Measurements from ENCODE around the gene EMP2. TPM values are rescaled to one million over a fixed set of nuclear protein-coding genes. Genes with fewer than 3 reads are reported as not detected.

The EMP2 gene
- polyA plus RNA-seq, 2 of the 4 experiments (the other 2 are of a cell fraction): 14.2 to 21.4 TPM

DNA sequence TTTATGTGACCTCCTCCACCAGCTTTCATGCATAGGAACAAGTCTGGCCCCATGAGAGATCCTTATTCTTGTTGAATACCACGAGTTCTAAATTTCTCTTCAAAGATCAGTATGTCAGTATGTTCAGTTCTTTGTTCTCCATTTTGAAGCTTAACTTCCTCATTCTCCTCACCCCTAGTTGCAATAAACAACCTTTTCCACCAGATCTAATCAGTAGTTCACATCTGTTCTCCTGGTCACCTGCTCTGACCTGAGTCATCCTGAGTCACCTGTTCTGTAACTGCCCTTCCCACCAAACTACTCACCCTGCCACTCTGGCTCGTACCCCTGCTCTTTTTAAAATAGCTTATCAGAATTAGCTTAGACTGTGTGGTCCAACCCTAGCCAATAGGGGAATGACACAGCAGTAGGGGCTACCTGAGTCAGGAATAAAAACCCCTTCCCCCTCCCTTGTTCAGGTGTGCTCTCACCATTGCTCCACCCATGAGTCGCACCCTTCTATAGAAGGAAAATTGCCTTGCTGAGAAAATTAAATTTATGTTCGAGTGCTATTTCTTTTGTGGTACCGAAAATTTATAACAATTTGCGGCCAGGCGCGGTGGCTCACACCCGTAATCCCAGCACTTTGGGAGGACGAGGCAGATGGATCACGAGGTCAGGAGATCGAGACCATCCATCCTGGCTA is 94.6 kb downstream of the EMP2 start:
- WGBS (ENCODE audit: missing lambda C conversion rate): 81% methylated on average over 12 of the region's 12 CpGs
- no peaks in the 10 kb centered on the region for H3K4me1 ChIP-seq
- H3K9me3 ChIP-seq: peaks cover 15% of the 10 kb centered on the region
- ChIA-PET POLR2A (no interaction called here), CTCF (no interaction called here)
- ATAC-seq (no peak), DNase-seq (ENCODE audit: low read depth in 1 of 2, low spot score in 1 of 2) (no peak), FAIRE-seq (no peak)
- no peak overlapping the region for H3K4me2 ChIP-seq
- no peak overlapping the region for H3K4me3 ChIP-seq
- no peak overlapping the region for H3K27ac ChIP-seq
- no peak for TF ChIP-seq ZFP36 (IDR thresholded peaks at IDR 0.05; ENCODE audit: borderline replicate concordance, partially characterized antibody)
- no peak for TF ChIP-seq E2F6 (IDR thresholded peaks at IDR 0.05; ENCODE audit: borderline replicate concordance, low read depth)
- TF ChIP-seq EHF (CRISPR knock-in tag; IDR thresholded peaks at IDR 0.05): no peak
- TF ChIP-seq MYC (IDR thresholded peaks at IDR 0.05; ENCODE audit: borderline replicate concordance, low read length): no peak
- no peak for TF ChIP-seq HOXB5 (CRISPR knock-in tag; IDR thresholded peaks at IDR 0.05)
- no peak for TF ChIP-seq SREBF2 (IDR thresholded peaks at IDR 0.05)
- TF ChIP-seq CBX8 (IDR thresholded peaks at IDR 0.05): no peak
- TF ChIP-seq TFCP2L1 (CRISPR knock-in tag; IDR thresholded peaks at IDR 0.05): no peak
- TF ChIP-seq KDM1A (IDR thresholded peaks at IDR 0.05; ENCODE audit: low read depth): no peak
- no peak for TF ChIP-seq POLR2AphosphoS2 (conservative IDR thresholded peaks at IDR 0.05; ENCODE audit: low read length)
- TF ChIP-seq NFE2L2 (conservative IDR thresholded peaks at IDR 0.05; ENCODE audit: low read length): no peak

DNA sequence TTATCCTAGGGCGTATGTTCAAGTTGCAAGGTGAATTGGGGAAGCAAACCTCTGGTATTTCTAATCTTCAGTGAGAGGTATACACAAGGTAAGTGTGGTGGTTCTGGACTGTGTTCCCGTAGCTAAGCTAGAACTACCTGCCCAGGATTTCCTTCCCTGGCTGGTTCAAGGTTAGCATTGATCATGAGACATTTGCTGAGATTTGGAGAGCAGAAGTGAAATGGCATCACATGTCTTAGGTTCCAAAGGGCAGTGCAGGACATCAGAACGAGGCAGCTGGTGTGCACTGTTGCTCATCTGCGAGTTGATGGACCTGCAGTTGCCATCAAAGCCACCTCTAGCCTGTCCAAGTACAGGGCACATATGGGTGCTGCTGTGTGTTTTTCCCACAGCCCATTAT is 95.2 kb downstream of the EMP2 start:
- Histone ChIP-seq H3K9me3 (peaks cover 15% of the 10 kb centered on the region), H3K4me1 (no peaks in the 10 kb centered on the region), H3K4me3 (no peak overlapping the region), H3K27ac (no peak overlapping the region), H3K4me2 (no peak overlapping the region)
- FAIRE-seq (no peak), DNase-seq (ENCODE audit: low read depth in 1 of 2, low spot score in 1 of 2) (no peak), ATAC-seq (no peak)
- ChIA-PET CTCF (no interaction called here), POLR2A (no interaction called here)
- WGBS (ENCODE audit: missing lambda C conversion rate): 54% methylated on average over 4 of the region's 4 CpGs
- TF ChIP-seq RCOR1 (IDR thresholded peaks at IDR 0.05; ENCODE audit: low read depth, low read length): no peak
- no peak for TF ChIP-seq FOXS1 (CRISPR knock-in tag; IDR thresholded peaks at IDR 0.05)
- TF ChIP-seq, protein P1, sequence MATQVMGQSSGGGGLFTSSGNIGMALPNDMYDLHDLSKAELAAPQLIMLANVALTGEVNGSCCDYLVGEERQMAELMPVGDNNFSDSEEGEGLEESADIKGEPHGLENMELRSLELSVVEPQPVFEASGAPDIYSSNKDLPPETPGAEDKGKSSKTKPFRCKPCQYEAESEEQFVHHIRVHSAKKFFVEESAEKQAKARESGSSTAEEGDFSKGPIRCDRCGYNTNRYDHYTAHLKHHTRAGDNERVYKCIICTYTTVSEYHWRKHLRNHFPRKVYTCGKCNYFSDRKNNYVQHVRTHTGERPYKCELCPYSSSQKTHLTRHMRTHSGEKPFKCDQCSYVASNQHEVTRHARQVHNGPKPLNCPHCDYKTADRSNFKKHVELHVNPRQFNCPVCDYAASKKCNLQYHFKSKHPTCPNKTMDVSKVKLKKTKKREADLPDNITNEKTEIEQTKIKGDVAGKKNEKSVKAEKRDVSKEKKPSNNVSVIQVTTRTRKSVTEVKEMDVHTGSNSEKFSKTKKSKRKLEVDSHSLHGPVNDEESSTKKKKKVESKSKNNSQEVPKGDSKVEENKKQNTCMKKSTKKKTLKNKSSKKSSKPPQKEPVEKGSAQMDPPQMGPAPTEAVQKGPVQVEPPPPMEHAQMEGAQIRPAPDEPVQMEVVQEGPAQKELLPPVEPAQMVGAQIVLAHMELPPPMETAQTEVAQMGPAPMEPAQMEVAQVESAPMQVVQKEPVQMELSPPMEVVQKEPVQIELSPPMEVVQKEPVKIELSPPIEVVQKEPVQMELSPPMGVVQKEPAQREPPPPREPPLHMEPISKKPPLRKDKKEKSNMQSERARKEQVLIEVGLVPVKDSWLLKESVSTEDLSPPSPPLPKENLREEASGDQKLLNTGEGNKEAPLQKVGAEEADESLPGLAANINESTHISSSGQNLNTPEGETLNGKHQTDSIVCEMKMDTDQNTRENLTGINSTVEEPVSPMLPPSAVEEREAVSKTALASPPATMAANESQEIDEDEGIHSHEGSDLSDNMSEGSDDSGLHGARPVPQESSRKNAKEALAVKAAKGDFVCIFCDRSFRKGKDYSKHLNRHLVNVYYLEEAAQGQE (IDR thresholded peaks at IDR 0.05): no peak
- TF ChIP-seq ESRRA (IDR thresholded peaks at IDR 0.05; ENCODE audit: borderline replicate concordance, low read length): no peak
- no peak for TF ChIP-seq ZFP36 (IDR thresholded peaks at IDR 0.05; ENCODE audit: borderline replicate concordance, partially characterized antibody)
- TF ChIP-seq EHF (CRISPR knock-in tag; IDR thresholded peaks at IDR 0.05): no peak
- TF ChIP-seq HEYL (CRISPR knock-in tag; IDR thresholded peaks at IDR 0.05): no peak
- TF ChIP-seq MAZ (IDR thresholded peaks at IDR 0.05; ENCODE audit: borderline replicate concordance, low read depth, low read length): no peak
- TF ChIP-seq, protein P2, sequence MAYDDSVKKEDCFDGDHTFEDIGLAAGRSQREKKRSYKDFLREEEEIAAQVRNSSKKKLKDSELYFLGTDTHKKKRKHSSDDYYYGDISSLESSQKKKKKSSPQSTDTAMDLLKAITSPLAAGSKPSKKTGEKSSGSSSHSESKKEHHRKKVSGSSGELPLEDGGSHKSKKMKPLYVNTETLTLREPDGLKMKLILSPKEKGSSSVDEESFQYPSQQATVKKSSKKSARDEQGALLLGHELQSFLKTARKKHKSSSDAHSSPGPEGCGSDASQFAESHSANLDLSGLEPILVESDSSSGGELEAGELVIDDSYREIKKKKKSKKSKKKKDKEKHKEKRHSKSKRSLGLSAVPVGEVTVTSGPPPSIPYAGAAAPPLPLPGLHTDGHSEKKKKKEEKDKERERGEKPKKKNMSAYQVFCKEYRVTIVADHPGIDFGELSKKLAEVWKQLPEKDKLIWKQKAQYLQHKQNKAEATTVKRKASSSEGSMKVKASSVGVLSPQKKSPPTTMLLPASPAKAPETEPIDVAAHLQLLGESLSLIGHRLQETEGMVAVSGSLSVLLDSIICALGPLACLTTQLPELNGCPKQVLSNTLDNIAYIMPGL (CRISPR knock-in tag; IDR thresholded peaks at IDR 0.05; ENCODE audit: borderline replicate concordance): no peak
- no peak for TF ChIP-seq NR3C1 (IDR thresholded peaks at IDR 0.05)
- TF ChIP-seq RNF2 (IDR thresholded peaks at IDR 0.05; ENCODE audit: borderline replicate concordance, low read depth): no peak
- TF ChIP-seq ZSCAN20 (CRISPR knock-in tag; IDR thresholded peaks at IDR 0.05): no peak
- TF ChIP-seq GATA3 (IDR thresholded peaks at IDR 0.05; ENCODE audit: borderline replicate concordance): no peak
- TF ChIP-seq ZC3H11A (IDR thresholded peaks at IDR 0.05): no peak
- TF ChIP-seq CHD2 (IDR thresholded peaks at IDR 0.05; ENCODE audit: low read length, partially characterized antibody): no peak
- no peak for TF ChIP-seq TFCP2L1 (CRISPR knock-in tag; IDR thresholded peaks at IDR 0.05)
- TF ChIP-seq POLR2AphosphoS2 (conservative IDR thresholded peaks at IDR 0.05; ENCODE audit: low read length): no peak
- TF ChIP-seq HDAC2 (IDR thresholded peaks at IDR 0.05): no peak

Data from A549 (cell line).